SU-DHL-6 (cell line): ENCODE results near the gene DPP8.

ENCODE experiments used
- CTCF ChIP-seq: fragments of 200-600 bp; sonication (generic); IDR thresholded peaks from one replicate; pipeline ENCODE4 v1.5.1; 2017; ENCODE audit warnings: antibody characterized with exemption, mild to moderate bottlenecking, low read length, moderate library complexity; ENCODE audit not compliant: insufficient read depth, poor library complexity, severe bottlenecking
- EZH2phosphoT487 ChIP-seq: fragments of 200-600 bp; sonication (generic), shearing (Covaris generic); conservative IDR thresholded peaks from 2 replicates; pipeline ENCODE4 v1.6.1; 2018; ENCODE audit warnings: mild to moderate bottlenecking, antibody characterized with exemption, low read length, moderate library complexity, mixed read lengths

- no peak for TF ChIP-seq CTCF
- no peak for TF ChIP-seq EZH2phosphoT487
Measured at GRCh38 chr15:65550681-65551098, 33.2 kb upstream of the DPP8 start.
